ENCODE measurements around the gene SIL1.

- TF ChIP-seq CTCF (IDR thresholded peaks at IDR 0.05; ENCODE audit: extremely low read depth in 1 of 2, insufficient read depth in 1 of 2, low read depth in 1 of 2, low read length in 2 of 2), result no peak
- TF ChIP-seq POLR2A (IDR thresholded peaks at IDR 0.05; ENCODE audit: low read depth, low read length), result no peak
- no peak for TF ChIP-seq POLR2AphosphoS5 (IDR thresholded peaks at IDR 0.05; ENCODE audit: insufficient read depth, low read depth, low read length)
- no peak for TF ChIP-seq EZH2 (IDR thresholded peaks at IDR 0.05; ENCODE audit: borderline replicate concordance, low read depth, low read length, severe bottlenecking)
These were observed 217.7 kb downstream of the SIL1 start for GRCh38 chr5:138980441-138980840.
